Neural progenitor cell (in vitro differentiated cells): Measurements from ENCODE around the gene CD55. TPM values are rescaled to one million over a fixed set of nuclear protein-coding genes. Genes with fewer than 3 reads are reported as not detected.

ENCODE experiments used
- DNase-seq: peaks from one replicate; pipeline ENCODE4 v3.0.0-alpha.2; 2016; ENCODE audit warnings: low spot score
- H2AFZ ChIP-seq: fragments of 200-600 bp; sonication (generic); replicated peaks from 2 replicates; pipeline ENCODE4 v1.6.1; 2016; ENCODE audit warnings: antibody characterized with exemption
- H3F3A ChIP-seq: fragments of 200-600 bp; sonication (generic); 2 replicates; pipeline ENCODE4 v1.6.1; 2016; ENCODE audit warnings: antibody characterized with exemption, low read depth
- H3K27ac ChIP-seq: fragments of 200-600 bp; sonication (generic); 2 replicates; pipeline ENCODE4 v1.5.1; 2016; ENCODE audit warnings: mild to moderate bottlenecking
- H3K27me3 ChIP-seq: fragments of 200-600 bp; sonication (generic); 2 replicates; pipeline ENCODE4 v1.6.1; 2016; ENCODE audit warnings: mild to moderate bottlenecking, moderate library complexity
- H3K36me3 ChIP-seq: fragments of 200-600 bp; sonication (generic); 2 replicates; pipeline ENCODE4 v1.5.1; 2016
- H3K4me1 ChIP-seq: fragments of 200-600 bp; sonication (generic); 2 replicates; pipeline ENCODE4 v1.6.1; 2016; ENCODE audit warnings: mixed run types
- H3K4me2 ChIP-seq: fragments of 200-600 bp; sonication (generic); 2 replicates; pipeline ENCODE4 v1.6.1; 2016
- H3K4me3 ChIP-seq: fragments of 200-600 bp; sonication (generic); 2 replicates; pipeline ENCODE4 v1.5.1; 2016
- H3K79me2 ChIP-seq: fragments of 200-600 bp; sonication (generic); 2 replicates; pipeline ENCODE4 v1.6.1; 2016; ENCODE audit warnings: low read depth
- H3K9ac ChIP-seq: fragments of 200-600 bp; sonication (generic); 2 replicates; pipeline ENCODE4 v1.6.1; 2016
- H3K9me3 ChIP-seq: fragments of 200-600 bp; sonication (generic); 2 replicates; pipeline ENCODE4 v1.5.1; 2016; ENCODE audit warnings: low read depth
- H4K20me1 ChIP-seq: fragments of 200-600 bp; sonication (generic); 2 replicates; pipeline ENCODE4 v1.6.1; 2016; ENCODE audit warnings: low read depth
- H3K27ac Mint-ChIP-seq: 3 replicates; pipeline ENCODE4 v1.8.0; 2021; ENCODE audit warnings: mixed read lengths
- H3K27me3 Mint-ChIP-seq: 2 replicates; pipeline ENCODE4 v1.8.0; 2022; ENCODE audit warnings: low read depth, mild to moderate bottlenecking, inconsistent platforms, moderate library complexity, mixed read lengths; ENCODE audit not compliant: insufficient read depth
- H3K36me3 Mint-ChIP-seq: 3 replicates; pipeline ENCODE4 v1.8.0; 2021; ENCODE audit warnings: mixed read lengths
- H3K4me1 Mint-ChIP-seq: 3 replicates; pipeline ENCODE4 v1.8.0; 2021; ENCODE audit warnings: mixed read lengths
- H3K4me3 Mint-ChIP-seq: 3 replicates; pipeline ENCODE4 v1.8.0; 2021; ENCODE audit warnings: mild to moderate bottlenecking, moderate library complexity, mixed read lengths
- H3K9me3 Mint-ChIP-seq: 3 replicates; pipeline ENCODE4 v1.8.0; 2020; ENCODE audit warnings: mixed read lengths
- CTCF ChIP-seq: fragments of 200-600 bp; sonication (generic); IDR thresholded peaks from 2 replicates; pipeline ENCODE4 v1.5.1; 2017; ENCODE audit warnings: antibody characterized with exemption, mild to moderate bottlenecking
- EZH2 ChIP-seq: fragments of 200-600 bp; sonication (generic); IDR thresholded peaks from 2 replicates; pipeline ENCODE4 v1.6.1; 2017; ENCODE audit warnings: antibody characterized with exemption, mild to moderate bottlenecking, moderate library complexity
- EZH2phosphoT487 ChIP-seq: fragments of 200-600 bp; sonication (generic); IDR thresholded peaks from 2 replicates; pipeline ENCODE4 v1.6.1; 2017; ENCODE audit warnings: antibody characterized with exemption
- total RNA-seq: library from RNA; depleted of rRNA; stranded (reverse); fragments of >200 nt; gene quantifications from 2 replicates; pipeline ENCODE4 v1.2.3, GENCODE V29; 2015; ENCODE audit warnings: low replicate concordance

Gene CD55
- total RNA-seq, 1 donor from 2014 or later = 11.5 TPM

GRCh38 chr1:207343675-207344074, 22.2 kb downstream of the CD55 start:
- Mint-ChIP-seq H3K27me3 (no peaks in the 10 kb centered on the region), H3K4me1 (no peaks in the 10 kb centered on the region)

DNA sequence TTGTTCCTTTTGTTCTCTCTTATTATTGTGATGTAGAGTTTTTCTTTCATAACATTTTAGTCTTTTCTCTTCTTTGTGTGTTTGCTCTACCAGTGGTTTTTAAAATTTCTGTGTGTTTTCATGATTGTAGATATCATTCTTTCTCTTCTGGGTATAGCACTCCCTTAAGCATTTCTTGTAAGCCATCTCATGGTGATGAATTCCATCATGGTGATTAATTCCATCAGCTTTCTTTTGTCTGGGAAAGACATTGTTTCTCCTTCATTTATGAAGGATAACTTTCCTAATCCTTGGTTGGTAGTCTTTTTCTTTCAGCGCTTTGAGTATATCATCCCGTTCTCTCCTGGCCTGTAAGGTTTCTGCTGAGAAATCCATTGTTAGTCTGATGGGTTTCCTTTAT, 22.7 kb downstream of the CD55 start:
- Histone ChIP-seq H3K9ac (no peak overlapping the region), H3K79me2 (no peaks in the 10 kb centered on the region), H3K4me1 (no peaks in the 10 kb centered on the region), H2AFZ (no peak overlapping the region), H4K20me1 (no peaks in the 10 kb centered on the region), H3K36me3 (peaks cover 6% of the 10 kb centered on the region), H3K9me3 (peaks cover 6% of the 10 kb centered on the region), H3K27ac (no peak overlapping the region), H3F3A (no peaks in the 10 kb centered on the region), H3K4me2 (no peak overlapping the region), H3K27me3 (no peaks in the 10 kb centered on the region), H3K4me3 (no peak overlapping the region)
- Mint-ChIP-seq H3K27ac (no peak overlapping the region), H3K9me3 (no peaks in the 10 kb centered on the region), H3K4me3 (no peak overlapping the region), H3K27me3 (no peaks in the 10 kb centered on the region), H3K36me3 (no peaks in the 10 kb centered on the region), H3K4me1 (no peaks in the 10 kb centered on the region)
- no peak for DNase-seq
- no peak for TF ChIP-seq EZH2phosphoT487
- no peak for TF ChIP-seq CTCF
- no peak for TF ChIP-seq EZH2

More at GRCh38 chr1:207343675-207344074, 22.2 kb downstream of the CD55 start:
- Histone ChIP-seq H3K4me1 (no peaks in the 10 kb centered on the region), H3K36me3 (peaks cover 4% of the 10 kb centered on the region), H3F3A (no peaks in the 10 kb centered on the region), H4K20me1 (no peaks in the 10 kb centered on the region), H3K9me3 (peaks cover 2% of the 10 kb centered on the region), H3K27me3 (no peaks in the 10 kb centered on the region), H3K4me3 (no peak overlapping the region), H3K9ac (no peak overlapping the region), H3K27ac (no peak overlapping the region), H2AFZ (no peak overlapping the region), H3K4me2 (no peak overlapping the region), H3K79me2 (no peaks in the 10 kb centered on the region)
- DNase-seq = no peak
- H3K9me3 Mint-ChIP-seq = no peaks in the 10 kb centered on the region
- H3K4me3 Mint-ChIP-seq = no peak overlapping the region
- H3K36me3 Mint-ChIP-seq = no peaks in the 10 kb centered on the region
- H3K27ac Mint-ChIP-seq = no peak overlapping the region
- TF ChIP-seq EZH2phosphoT487 (no peak), EZH2 (no peak), CTCF (no peak)

DNA sequence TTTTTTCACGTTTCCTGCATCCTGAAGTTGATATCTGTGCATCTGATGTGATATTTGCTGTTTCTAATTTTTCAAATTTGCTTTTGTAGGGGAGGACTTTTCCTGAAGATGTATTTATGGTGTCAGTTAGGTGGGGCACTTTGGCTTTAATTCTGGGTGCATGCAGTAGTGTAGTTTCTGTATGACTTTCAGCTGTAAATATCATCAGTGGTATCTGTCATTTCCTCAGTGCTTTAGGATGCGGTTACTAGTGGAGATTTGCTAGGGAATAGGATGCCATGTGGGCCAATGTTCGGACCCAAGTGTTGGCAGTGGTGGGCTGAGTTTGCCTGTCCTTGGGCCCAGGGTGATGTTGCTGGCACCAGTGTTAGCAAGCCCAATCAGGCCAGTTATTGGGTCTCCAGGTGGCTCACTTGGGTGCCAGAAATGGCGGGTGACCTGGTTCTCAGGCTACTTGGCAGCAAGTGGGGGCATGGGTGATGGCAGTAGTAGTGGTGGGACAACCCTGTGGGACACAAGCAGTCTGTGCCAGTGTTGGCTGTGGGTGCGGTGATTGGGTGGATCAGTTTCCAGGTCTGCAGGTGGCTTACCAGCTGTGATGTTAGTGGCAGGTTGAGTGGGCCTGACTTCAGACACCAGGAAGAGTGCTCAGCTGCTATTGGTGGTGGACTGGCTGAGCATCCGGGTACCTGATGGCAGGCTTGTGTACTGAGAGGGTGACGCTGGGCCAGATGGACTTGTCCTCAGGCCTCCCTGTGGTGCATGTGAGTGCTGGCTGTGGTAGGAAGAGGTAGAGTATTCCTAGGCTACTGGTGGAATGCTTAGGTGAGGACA, 24.4 kb downstream of the CD55 start:
- H3F3A ChIP-seq = no peaks in the 10 kb centered on the region
- H3K4me1 Mint-ChIP-seq = no peaks in the 10 kb centered on the region
- H3K4me3 Mint-ChIP-seq = no peak overlapping the region
- peaks cover 11% of the 10 kb centered on the region for H3K9me3 Mint-ChIP-seq
- H3K4me2 ChIP-seq = no peak overlapping the region
- H2AFZ ChIP-seq = no peak overlapping the region
- H3K9ac ChIP-seq = no peak overlapping the region
- no peaks in the 10 kb centered on the region for H3K27me3 ChIP-seq
- H3K27ac ChIP-seq = no peak overlapping the region
- H3K9me3 ChIP-seq = peaks cover 6% of the 10 kb centered on the region
- TF ChIP-seq CTCF (no peak), EZH2 (no peak), EZH2phosphoT487 (no peak)
- peaks cover 6% of the 10 kb centered on the region for H3K36me3 ChIP-seq
- H3K36me3 Mint-ChIP-seq = peaks cover 3% of the 10 kb centered on the region
- no peak for DNase-seq
- H3K4me1 ChIP-seq = no peaks in the 10 kb centered on the region
- no peak overlapping the region for H3K27ac Mint-ChIP-seq
- no peaks in the 10 kb centered on the region for H4K20me1 ChIP-seq
- no peak overlapping the region for H3K4me3 ChIP-seq
- no peaks in the 10 kb centered on the region for H3K79me2 ChIP-seq
- no peaks in the 10 kb centered on the region for H3K27me3 Mint-ChIP-seq
